Measurements from ENCODE around the gene MAEA. TPM values are rescaled to one million over a fixed set of nuclear protein-coding genes. Genes with fewer than 3 reads are reported as not detected.

MAEA gene
- total and polyA plus RNA-seq, 2 of the 8 experiments (the other 6 are each of a cell fraction or from before 2014, with no cell fraction given): 75.8 to 133 TPM

DNA sequence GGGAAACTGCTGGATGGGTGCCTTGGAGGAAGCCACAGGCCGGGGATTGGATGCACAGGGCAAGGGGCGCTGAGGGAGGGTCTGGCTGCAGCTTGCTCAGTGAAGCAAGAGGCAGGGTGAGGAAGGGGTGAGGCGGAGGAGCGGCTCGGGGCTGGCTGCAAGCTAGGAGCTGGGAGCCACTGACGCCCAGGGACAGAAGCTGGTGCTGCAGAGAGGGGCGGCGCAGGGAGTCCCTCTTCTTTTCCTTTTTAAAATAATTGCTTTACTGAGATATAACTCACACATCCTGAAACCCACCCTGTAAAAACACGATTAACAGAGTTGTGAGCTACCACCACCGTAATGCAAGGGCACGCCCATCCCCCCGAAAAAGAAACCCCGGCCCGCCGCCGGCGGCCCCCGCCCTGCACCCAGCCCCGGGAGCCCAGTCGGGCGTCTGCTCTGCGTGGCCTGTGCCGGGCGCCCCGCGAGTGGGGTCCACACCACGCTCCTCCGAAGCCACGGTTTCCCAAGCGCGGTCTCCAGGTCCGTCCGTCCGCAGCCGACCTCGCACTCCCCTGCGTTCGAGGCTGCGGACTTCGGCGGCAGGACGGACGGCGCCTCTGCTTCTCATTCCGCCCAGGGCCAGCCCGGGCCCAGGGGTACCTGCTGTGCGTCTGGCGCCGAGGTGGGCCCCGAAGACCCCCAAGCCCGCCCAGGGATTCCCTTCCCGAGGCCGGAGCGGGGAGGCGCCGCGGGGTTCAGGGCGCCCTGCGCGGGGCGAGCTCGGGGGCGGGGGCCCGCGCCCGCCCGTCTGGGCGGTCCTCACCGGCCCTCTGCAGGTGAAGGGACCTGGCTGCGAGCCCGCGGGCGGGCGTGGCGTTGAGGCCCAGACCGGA is 56.5 kb downstream of the MAEA start:
- Histone ChIP-seq H3K36me3 (ENCODE audit: control insufficient read depth in 2 of 4, insufficient read depth in 4 of 4, low read length in 3 of 4) (peaks cover 0 to 7% (median 4%) of the 10 kb centered on the region in 4 experiments; a peak in 5 of 8 replicates), H4K8ac (ENCODE audit: extremely low read depth, insufficient read depth, low read length) (peak overlapping the region; percentile 89), H2BK15ac (ENCODE audit: low read length) (no peak overlapping the region), H3K4me3 (ENCODE audit: extremely low read depth in 1 of 4, insufficient read depth in 2 of 4, low read depth in 3 of 4, low read length in 4 of 4) (peak overlapping the region; percentile 65 to 86 (median 76)), H2BK12ac (ENCODE audit: low read depth, low read length) (no peak overlapping the region), H3K14ac (ENCODE audit: insufficient read length) (no peak overlapping the region), H3K4me1 (replicated peaks in 1 of 4; ENCODE audit: control insufficient read depth in 3 of 4, insufficient read depth in 4 of 4, low read length in 3 of 4) (peaks cover 0 to 6% (median 2%) of the 10 kb centered on the region in 4 experiments; a peak in 3 of 7 replicates), H2BK120ac (replicated peaks; ENCODE audit: low read depth, low read length) (no peak overlapping the region), H3K79me1 (ENCODE audit: low read depth, low read length) (peaks cover 2% of the 10 kb centered on the region; the same call in 1 of the 2 replicates), H3K9ac (replicated peaks in 1 of 4; ENCODE audit: extremely low read depth in 1 of 4, low read depth in 3 of 4, low read length in 3 of 4) (peak overlapping the region in 3 of 4 experiments; percentile 38 to 59 (median 56); a peak in 5 of 7 replicates), H3K18ac (ENCODE audit: extremely low read depth, low read length) (peak overlapping the region; percentile 60), H2BK5ac (ENCODE audit: low read depth, low read length) (no peak overlapping the region), H3K23me2 (ENCODE audit: low read depth, low read length) (peaks cover 10% of the 10 kb centered on the region), H3K4ac (replicated peaks; ENCODE audit: insufficient read length, low read depth, low read length) (peak overlapping the region; percentile 32), H4K20me1 (replicated peaks in 1 of 2; ENCODE audit: control insufficient read depth in 1 of 2, insufficient read depth in 2 of 2, low read length in 2 of 2) (peaks cover 0 to 3% of the 10 kb centered on the region in 2 experiments), H2AK5ac (ENCODE audit: low read depth, low read length) (no peak overlapping the region), H4K91ac (replicated peaks; ENCODE audit: insufficient read length, low read length) (peak overlapping the region; percentile 69), H3K56ac (replicated peaks; ENCODE audit: insufficient read length, low read depth, low read length) (peak overlapping the region; percentile 52), H4K5ac (ENCODE audit: insufficient read length, low read depth, low read length) (peak overlapping the region; percentile 68), H3K4me2 (ENCODE audit: insufficient read depth in 1 of 2, low read depth in 2 of 2, low read length in 2 of 2) (peak overlapping the region; percentile 77), H3K23ac (ENCODE audit: insufficient read length) (no peak overlapping the region), H3K79me2 (ENCODE audit: control insufficient read depth in 1 of 2, insufficient read depth in 2 of 2, low read length in 2 of 2) (peaks cover 0 to 9% of the 10 kb centered on the region in 2 experiments; a peak in 2 of 4 replicates), H2AFZ (ENCODE audit: low read length) (no peak overlapping the region), H2BK20ac (ENCODE audit: low read length) (no peak overlapping the region), H3K9me3 (ENCODE audit: insufficient read depth in 2 of 2, low read depth in 1 of 2, low read length in 1 of 2) (no peaks in the 10 kb centered on the region), H3K27ac (ENCODE audit: low read depth, low read length) (peak overlapping the region; percentile 39; the same call in 1 of the 2 replicates), H3K27me3 (replicated peaks in 1 of 4; ENCODE audit: control insufficient read depth in 3 of 4, extremely low read depth in 1 of 4, insufficient read depth in 3 of 4, low read length in 3 of 4) (no peaks in the 10 kb centered on the region)
- ChIA-PET POLR2A (ENCODE audit: partially characterized antibody) (interaction anchor here (0.5 to 5.7 kb wide), 13 partner anchors 10 to 344 kb away, joined by 3 to 49 read pairs (median 4); partner anchors contain the start of genes CTBP1 and MAEA), CTCF (ENCODE audit: partially characterized antibody) (interaction anchor here (0.9 to 1.8 kb wide), 5 partner anchors 9 to 210 kb away, joined by 3 to 7 read pairs (median 4); no protein-coding TSS in a partner anchor)
- FAIRE-seq (no peak), DNase-seq (ENCODE audit: low read depth in 1 of 2, low spot score in 2 of 2) (peak in 1 of 2 experiments; percentile 59)
- WGBS, 2 experiments (ENCODE audit: extremely low coverage in 1 of 2, insufficient coverage in 1 of 2, insufficient read length in 1 of 2, insufficient replicate concordance in 2 of 2, low coverage in 1 of 2, low lambda C conversion rate in 2 of 2, missing lambda C conversion rate in 1 of 2): 4% methylated on average over 27 of the region's 76 CpGs; no CpG with 5 or more reads in 1 of the 2 experiments
- TF ChIP-seq RAD21 (IDR thresholded peaks at IDR 0.05 in 1 of 2, conservative IDR thresholded peaks at IDR 0.05 in 1 of 2; ENCODE audit: low read depth in 2 of 2, low read length in 2 of 2): peak in 1 of 2 experiments; percentile 19; a peak in 1 of 4 replicates
- TF ChIP-seq PHF8 (conservative IDR thresholded peaks at IDR 0.05; ENCODE audit: low read depth, low read length): peak; percentile 68; the same call in 1 of the 2 replicates
- TF ChIP-seq ASH2L (IDR thresholded peaks at IDR 0.05; ENCODE audit: low read length): peak; percentile 34
- TF ChIP-seq CHD1 (IDR thresholded peaks at IDR 0.05; ENCODE audit: low read depth, low read length): no peak
- 0 out of 2 replicates have a peak, but pooled peaks have one; percentile 13 for TF ChIP-seq CEBPB (IDR thresholded peaks at IDR 0.05; ENCODE audit: low read depth, low read length)
- 0 out of 2 replicates have a peak, but pooled peaks have one; percentile 1 for TF ChIP-seq GABPA (IDR thresholded peaks at IDR 0.05; ENCODE audit: borderline replicate concordance, insufficient read depth, low read length)
- peak; percentile 95 for TF ChIP-seq KDM4A (IDR thresholded peaks at IDR 0.05; ENCODE audit: low read depth, low read length, severe bottlenecking)
- no peak for TF ChIP-seq FOSL1 (IDR thresholded peaks at IDR 0.05; ENCODE audit: insufficient read depth, low read depth, low read length)
- no peak for TF ChIP-seq TEAD4 (IDR thresholded peaks at IDR 0.05; ENCODE audit: low read depth, low read length)
- peak; percentile 89 for TF ChIP-seq RBBP5 (IDR thresholded peaks at IDR 0.05; ENCODE audit: borderline replicate concordance, low read depth, low read length)

Measured in H1 (cell line).